K562 (cell line): ENCODE measurements around the gene TMEM108. TPM values are rescaled to one million over a fixed set of nuclear protein-coding genes. Genes with fewer than 3 reads are reported as not detected.

Experiments
- ATAC-seq: fragments of 200-7000 bp; cut with Tn5 transposase; 3 replicates; pipeline ENCODE4 v1.9.1; 2020; ENCODE audit warnings: moderate library complexity
- BruUV-seq: library from RNA; stranded (reverse); fragments of 400-500 nt; replicated peaks from 2 replicates; lab custom pipeline; 2021; lab: Mats Ljungman, UMichigan
- CTCF ChIA-PET: fragments of 300-600 bp; formaldehyde crosslinking; extraction: SDS; loops from one replicate; lab custom pipeline; 2021; ENCODE audit warnings: low intra/inter-chr PET ratio; lab: Yijun Ruan, JAX
- POLR2A ChIA-PET: fragments of 300-600, 350-650 bp; sonication (Branson Sonifier 250); formaldehyde crosslinking; extraction: SDS; loops from one replicate; lab custom pipeline; 2021; ENCODE audit warnings: antibody characterized with exemption, inconsistent platforms; lab: Yijun Ruan, JAX
- DNase-seq, 4 experiments: peaks; one replicate each; pipeline versions ENCODE4 v3.0.0 to v3.0.0-alpha.2; 2011 to 2018; ENCODE audit warnings: low spot score in 3 of 4, mixed read lengths in 3 of 4; ENCODE audit errors: extremely low read depth in 1 of 4
- FAIRE-seq: peaks from 2 replicates; lab custom pipeline; 2011; peaks lifted over from hg19 to GRCh38; lab: Jason Lieb, UNC
- H2AFZ ChIP-seq: 2 replicates; pipeline ENCODE4 v1.6.0; 2011; ENCODE audit warnings: low read depth, low read length, control low read depth, inconsistent platforms
- H3K27ac ChIP-seq: fragments of 200-600 bp; 3 replicates; pipeline ENCODE4 v1.8.0; 2011; ENCODE audit warnings: low read depth, mild to moderate bottlenecking, control low read depth, inconsistent platforms, low read length, moderate library complexity, mixed read lengths; ENCODE audit errors: extremely low read depth
- H3K27me3 ChIP-seq, 2 experiments: fragments of 300-600 bp in 1 of 2; 2 replicates in 1 of 2; 3 replicates in 1 of 2; pipeline versions ENCODE4 v1.6.0 to v1.8.0; 2011; ENCODE audit warnings: inconsistent platforms in 2 of 2, low read length in 2 of 2, mild to moderate bottlenecking in 1 of 2, mixed read lengths in 1 of 2, moderate library complexity in 1 of 2; ENCODE audit not compliant: control insufficient read depth in 2 of 2, insufficient read depth in 2 of 2
- H3K36me3 ChIP-seq: fragments of 300-600 bp; 3 replicates; pipeline ENCODE4 v1.8.0; 2011; ENCODE audit warnings: mild to moderate bottlenecking, low read length, inconsistent platforms; ENCODE audit not compliant: control insufficient read depth, insufficient read depth
- H3K4me1 ChIP-seq, 2 experiments: fragments of 200-600 bp in 1 of 2; replicated peaks in 1 of 2; 2 replicates in 1 of 2; 3 replicates in 1 of 2; pipeline versions ENCODE4 v1.5.1 to v1.8.0; 2011; ENCODE audit warnings: inconsistent platforms in 2 of 2, low read length in 2 of 2, mild to moderate bottlenecking in 1 of 2, mixed read lengths in 1 of 2, moderate library complexity in 1 of 2; ENCODE audit not compliant: control insufficient read depth in 2 of 2, insufficient read depth in 2 of 2
- H3K4me2 ChIP-seq: 2 replicates; pipeline ENCODE4 v1.6.1; 2011; ENCODE audit warnings: low read length, control low read depth, inconsistent platforms, mixed read lengths; ENCODE audit not compliant: insufficient read depth
- H3K4me3 ChIP-seq: fragments of 200-600 bp; sonication (generic), shearing (Covaris generic); 2 replicates; pipeline ENCODE4 v1.5.1; 2016; ENCODE audit warnings: control low read depth, inconsistent platforms
- H3K79me2 ChIP-seq: fragments of 200-600 bp; 3 replicates; pipeline ENCODE4 v1.8.0; 2011; ENCODE audit warnings: low read length, inconsistent platforms; ENCODE audit not compliant: control insufficient read depth, insufficient read depth
- H3K9ac ChIP-seq, 2 experiments: 2 replicates each; pipeline versions ENCODE4 v1.6.0 to v1.6.1; 2011; ENCODE audit warnings: low read depth in 2 of 2, low read length in 2 of 2, control low read depth in 1 of 2, inconsistent platforms in 1 of 2, mild to moderate bottlenecking in 1 of 2, mixed read lengths in 1 of 2; ENCODE audit not compliant: insufficient read depth in 1 of 2
- H3K9me1 ChIP-seq: one replicate; pipeline ENCODE4 v1.6.0; 2011; ENCODE audit warnings: inconsistent platforms, mild to moderate bottlenecking, low read length, moderate library complexity; ENCODE audit not compliant: control insufficient read depth, insufficient read depth
- H3K9me3 ChIP-seq: replicated peaks from 2 replicates; pipeline ENCODE4 v1.5.1; 2011; ENCODE audit warnings: low read depth, low read length, inconsistent platforms; ENCODE audit not compliant: control insufficient read depth, insufficient read depth
- H4K20me1 ChIP-seq: replicated peaks from 2 replicates; pipeline ENCODE4 v1.6.1; 2011; ENCODE audit warnings: low read length, inconsistent platforms, mixed read lengths; ENCODE audit not compliant: control insufficient read depth, insufficient read depth
- CREM ChIP-seq: IDR thresholded peaks from 2 replicates; pipeline ENCODE4 v1.6.1; 2014; ENCODE audit warnings: antibody characterized with exemption, low read depth
- EGR1 ChIP-seq: fragments of 450-650 bp; conservative IDR thresholded peaks from 2 replicates; pipeline ENCODE4 v1.6.1; 2017; ENCODE audit warnings: mild to moderate bottlenecking
- GABPB1 ChIP-seq: sonication (generic); formaldehyde crosslinking; IDR thresholded peaks from 2 replicates; pipeline ENCODE4 v1.8.0; 2022; ENCODE audit warnings: mild to moderate bottlenecking, missing genetic modification reagents
- KHSRP ChIP-seq: fragments of 450-650 bp; IDR thresholded peaks from 2 replicates; pipeline ENCODE4 v1.6.1; 2017
- NR1H2 ChIP-seq: sonication (generic); formaldehyde crosslinking; IDR thresholded peaks from 2 replicates; pipeline ENCODE4 v1.4.0; 2020; ENCODE audit warnings: mild to moderate bottlenecking, missing genetic modification reagents
- RBM17 ChIP-seq: fragments of 200-400 bp; formaldehyde crosslinking; IDR thresholded peaks from 2 replicates; pipeline ENCODE4 v1.6.1; 2017; ENCODE audit warnings: low read depth, mild to moderate bottlenecking, low read length, borderline replicate concordance
- SRF ChIP-seq, 2 experiments: fragments of 250-450, 450-650 bp in 1 of 2; sonication (Bioruptor Pico) in 1 of 2; sonication (generic) in 1 of 2; formaldehyde crosslinking; IDR thresholded peaks; 2 replicates each; pipeline versions ENCODE4 v1.5.0 to v1.5.1; 2020 to 2022; ENCODE audit warnings: mild to moderate bottlenecking in 1 of 2, missing genetic modification reagents in 1 of 2
- USF1 ChIP-seq: sonication (generic); formaldehyde crosslinking; IDR thresholded peaks from 2 replicates; pipeline ENCODE4 v1.9.0; 2022; ENCODE audit warnings: mild to moderate bottlenecking, missing genetic modification reagents
- ZNF197 ChIP-seq: fragments of 200-800 bp; sonication (Bioruptor generic); IDR thresholded peaks from 2 replicates; pipeline ENCODE4 v1.6.1; 2016; ENCODE audit warnings: low read depth, missing genetic modification characterization, missing compliant biosample characterization
- ZNF224 ChIP-seq: sonication (generic); formaldehyde crosslinking; IDR thresholded peaks from 2 replicates; pipeline ENCODE4 v1.8.0; 2022; ENCODE audit warnings: mild to moderate bottlenecking, missing genetic modification reagents
- ZNF449 ChIP-seq: fragments of 250-450 bp; sonication (Bioruptor Pico); IDR thresholded peaks from 2 replicates; pipeline ENCODE4 v1.8.0; 2022; ENCODE audit warnings: moderate library complexity, mild to moderate bottlenecking, inconsistent platforms
- ZSCAN29 ChIP-seq: fragments of 450-650 bp; IDR thresholded peaks from 2 replicates; pipeline ENCODE4 v1.6.1; 2017
- WGBS: fragments of 100-300 bp; shearing (Covaris generic); methylation state at CpG from one replicate; pipeline ENCODE4 v1.1.6; 2016; ENCODE audit warnings: low coverage, mixed read lengths; ENCODE audit not compliant: insufficient coverage; ENCODE audit errors: missing lambda C conversion rate; 5-methylcytosine and 5-hydroxymethylcytosine counted together
- in situ Hi-C: fragments of 300-500 bp; cut with MboI; formaldehyde crosslinking; loops from 4 replicates; pipeline ENCODE4 v1.15.0; 2018; ENCODE audit warnings: inconsistent platforms, mixed read lengths
- intact Hi-C: fragments of 100-400 bp; cut with micrococcal nuclease; formaldehyde crosslinking; loops from 2 replicates; pipeline ENCODE4 v1.14.2; 2022
- polyA plus RNA-seq, 8 experiments: library from polyadenylated mRNA; depleted of rRNA in 4 of 8; stranded (reverse) in 5 of 8; unstranded in 3 of 8; fragments of >200 nt; fragmentation: Nextera tagmentation in 2 of 8; fragmentation: Illumina TruSeq in 1 of 8; extraction: Ambion mirVana in 2 of 8; extraction: Trizol in 1 of 8; gene quantifications; 2 replicates each; pipeline versions ENCODE4 v1.2.1 to v1.2.3, GENCODE V29; 2011 to 2014; ENCODE audit warnings: inconsistent platforms in 1 of 8, missing spikeins in 1 of 8
- total RNA-seq, 7 experiments: library from RNA; depleted of rRNA in 6 of 7; stranded (reverse); fragments of >200 nt in 6 of 7; fragmentation: Illumina TruSeq in 2 of 7; extraction: Trizol in 2 of 7; gene quantifications; 2 replicates each; pipeline versions ENCODE4 v1.2.1 to v1.2.3, GENCODE V29; 2011 to 2021; ENCODE audit warnings: low replicate concordance in 1 of 7
- TF ChIP-seq, protein P1 (sequence below): fragments of 250-450 bp; sonication (Bioruptor Pico); IDR thresholded peaks from 2 replicates; pipeline ENCODE4 v1.4.0; 2020; ENCODE audit warnings: mild to moderate bottlenecking

TMEM108 gene
- total and polyA plus RNA-seq, 9 of the 15 experiments (the other 6 are each of a cell fraction or from before 2014, with no cell fraction given), result 0.65 to 11.1 (median 3.4) TPM

DNA sequence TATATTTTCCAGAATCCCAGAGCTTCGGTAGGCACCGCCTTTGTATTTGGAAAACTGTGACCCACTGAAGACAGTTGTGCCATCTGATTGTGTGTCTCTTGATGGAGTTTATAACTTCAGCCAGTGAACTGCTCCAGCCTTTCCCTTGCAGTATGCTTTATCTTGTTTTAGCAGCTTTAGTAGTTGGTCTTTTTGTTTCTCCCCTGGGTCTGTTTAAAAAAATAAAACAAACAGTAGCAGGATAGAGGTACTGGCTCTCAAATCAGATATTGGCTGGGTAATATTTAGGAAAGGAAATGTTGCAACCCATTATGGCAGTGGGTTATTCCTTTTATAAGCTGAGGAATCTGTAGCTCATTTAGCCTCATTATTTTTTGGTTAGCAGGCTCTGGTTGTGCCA lies 210.2 kb downstream of the TMEM108 start:
- FAIRE-seq (no peak), ATAC-seq (no peak), DNase-seq (no peak)
- TF ChIP-seq ZSCAN29, result no peak
- no peak for TF ChIP-seq GABPB1 (CRISPR knock-in tag)
- TF ChIP-seq, protein P1, sequence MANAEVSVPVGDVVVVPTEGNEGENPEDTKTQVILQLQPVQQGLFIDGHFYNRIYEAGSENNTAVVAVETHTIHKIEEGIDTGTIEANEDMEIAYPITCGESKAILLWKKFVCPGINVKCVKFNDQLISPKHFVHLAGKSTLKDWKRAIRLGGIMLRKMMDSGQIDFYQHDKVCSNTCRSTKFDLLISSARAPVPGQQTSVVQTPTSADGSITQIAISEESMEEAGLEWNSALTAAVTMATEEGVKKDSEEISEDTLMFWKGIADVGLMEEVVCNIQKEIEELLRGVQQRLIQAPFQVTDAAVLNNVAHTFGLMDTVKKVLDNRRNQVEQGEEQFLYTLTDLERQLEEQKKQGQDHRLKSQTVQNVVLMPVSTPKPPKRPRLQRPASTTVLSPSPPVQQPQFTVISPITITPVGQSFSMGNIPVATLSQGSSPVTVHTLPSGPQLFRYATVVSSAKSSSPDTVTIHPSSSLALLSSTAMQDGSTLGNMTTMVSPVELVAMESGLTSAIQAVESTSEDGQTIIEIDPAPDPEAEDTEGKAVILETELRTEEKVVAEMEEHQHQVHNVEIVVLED (CRISPR knock-in tag), result no peak
- no peak for TF ChIP-seq EGR1
- TF ChIP-seq CREM, result no peak
- no peak for TF ChIP-seq ZNF449 (CRISPR knock-in tag)
- no peak for TF ChIP-seq RBM17
- no peak for TF ChIP-seq ZNF197 (CRISPR knock-in tag)
- TF ChIP-seq ZNF224 (CRISPR knock-in tag), result no peak
- no peak for TF ChIP-seq KHSRP
- TF ChIP-seq SRF (CRISPR knock-in tag; IDR thresholded peaks at IDR 0.05), result no peak
- no peak for TF ChIP-seq NR1H2 (CRISPR knock-in tag)
- no peak for TF ChIP-seq USF1 (CRISPR knock-in tag)
- intact Hi-C loops, result no loop called here
- Histone ChIP-seq H3K79me2 (no peaks in the 10 kb centered on the region), H3K9me3 (no peaks in the 10 kb centered on the region), H3K4me2 (no peak overlapping the region), H3K27me3 (no peaks in the 10 kb centered on the region), H3K4me3 (no peak overlapping the region), H3K4me1 (no peaks in the 10 kb centered on the region; a peak in 1 of 5 replicates), H3K36me3 (no peaks in the 10 kb centered on the region), H3K9me1 (no peaks in the 10 kb centered on the region), H4K20me1 (no peaks in the 10 kb centered on the region), H3K27ac (no peak overlapping the region), H2AFZ (no peak overlapping the region), H3K9ac (no peak overlapping the region)
- CTCF ChIA-PET, result no interaction called here
- POLR2A ChIA-PET, result interaction anchor here (1.2 kb wide), 1 partner anchor 38 kb away, joined by 3 read pairs; no protein-coding TSS in a partner anchor
- no TSS peak for BruUV-seq
- in situ Hi-C loops, result no loop called here
- 13% methylated on average over 2 of the region's 2 CpGs for WGBS
